Loucy (cell line): ENCODE measurements around the gene CUX1.
"Not testable (repeated sequence)": the region's sequence is repeated elsewhere in the genome, so short reads cannot be mapped to it uniquely, and the experiment has no call there.

Experiments
- H2AFZ ChIP-seq: fragments of 200-600 bp; sonication (generic); 2 replicates; pipeline ENCODE4 v1.6.0; 2016; ENCODE audit warnings: antibody characterized with exemption, mild to moderate bottlenecking, low read length, moderate library complexity
- H3F3A ChIP-seq: fragments of 200-600 bp; 2 replicates; pipeline ENCODE4 v1.6.0; 2016; ENCODE audit warnings: antibody characterized with exemption, low read depth, mild to moderate bottlenecking
- H3K27me3 ChIP-seq: fragments of 200-600 bp; sonication (generic); 2 replicates; pipeline ENCODE4 v1.6.1; 2014; ENCODE audit warnings: low read length, mild to moderate bottlenecking; ENCODE audit not compliant: insufficient read depth, poor library complexity, severe bottlenecking
- H3K36me3 ChIP-seq: fragments of 200-600 bp; sonication (generic); 2 replicates; pipeline ENCODE4 v1.6.1; 2016; ENCODE audit warnings: low read length; ENCODE audit not compliant: insufficient read depth
- H3K4me1 ChIP-seq: fragments of 200-600 bp; sonication (generic); 2 replicates; pipeline ENCODE4 v1.5.1; 2014; ENCODE audit warnings: low read length, mild to moderate bottlenecking; ENCODE audit not compliant: insufficient read depth, poor library complexity, severe bottlenecking
- H3K4me2 ChIP-seq: fragments of 200-600 bp; sonication (generic); 2 replicates; pipeline ENCODE4 v1.6.0; 2014; ENCODE audit warnings: antibody characterized with exemption, low read length, low read depth, mild to moderate bottlenecking; ENCODE audit not compliant: poor library complexity, severe bottlenecking
- H3K4me3 ChIP-seq: fragments of 200-600 bp; sonication (generic); 2 replicates; pipeline ENCODE4 v1.5.1; 2014; ENCODE audit warnings: low read length, mild to moderate bottlenecking, mixed read lengths; ENCODE audit not compliant: poor library complexity, severe bottlenecking
- H3K79me2 ChIP-seq: fragments of 200-600 bp; sonication (generic); 2 replicates; pipeline ENCODE4 v1.6.1; 2014; ENCODE audit warnings: low read length; ENCODE audit not compliant: insufficient read depth
- H3K9ac ChIP-seq: fragments of 200-600 bp; sonication (generic); 2 replicates; pipeline ENCODE4 v1.6.0; 2014; ENCODE audit warnings: mild to moderate bottlenecking, low read depth, low read length, moderate library complexity; ENCODE audit not compliant: poor library complexity, severe bottlenecking
- H3K9me2 ChIP-seq: fragments of 200-600 bp; sonication (generic); replicated peaks from 2 replicates; pipeline ENCODE4 v1.6.1; 2016; ENCODE audit warnings: low read depth, low read length, mixed read lengths
- H3K9me3 ChIP-seq: fragments of 200-600 bp; sonication (generic); 2 replicates; pipeline ENCODE4 v1.6.1; 2014; ENCODE audit warnings: mild to moderate bottlenecking, antibody characterized with exemption, low read length, low read depth; ENCODE audit not compliant: insufficient read depth
- H4K20me1 ChIP-seq: fragments of 200-600 bp; sonication (generic); 2 replicates; pipeline ENCODE4 v1.6.0; 2014; ENCODE audit warnings: antibody characterized with exemption, low read length, mild to moderate bottlenecking; ENCODE audit not compliant: insufficient read depth, poor library complexity, severe bottlenecking
- CTCF ChIP-seq: fragments of 200-600 bp; sonication (generic); conservative IDR thresholded peaks from 2 replicates; pipeline ENCODE4 v1.5.1; 2014; ENCODE audit warnings: mild to moderate bottlenecking, antibody characterized with exemption, low read length
- EZH2phosphoT487 ChIP-seq: fragments of 200-600 bp; IDR thresholded peaks from 2 replicates; pipeline ENCODE4 v1.6.1; 2018; ENCODE audit warnings: antibody characterized with exemption, mild to moderate bottlenecking, moderate library complexity, borderline replicate concordance

The CUX1 gene

GRCh38 chr7:102132209-102132752 lies 314.9 kb downstream of the CUX1 start:
- no peak overlapping the region for H2AFZ ChIP-seq
- no peak for TF ChIP-seq CTCF
- no peak for TF ChIP-seq EZH2phosphoT487

GRCh38 chr7:102138676-102139075 lies 321.2 kb downstream of the CUX1 start:
- no peaks in the 10 kb centered on the region for H3K79me2 ChIP-seq
- peaks cover 10% of the 10 kb centered on the region for H3K4me1 ChIP-seq
- no peaks in the 10 kb centered on the region for H3K27me3 ChIP-seq
- no peak for TF ChIP-seq EZH2phosphoT487
- no peak for TF ChIP-seq CTCF
- H2AFZ ChIP-seq, result no peak overlapping the region
- H4K20me1 ChIP-seq, result no peaks in the 10 kb centered on the region
- peaks cover 22% of the 10 kb centered on the region; the same call in 1 of the 2 replicates for H3K36me3 ChIP-seq
- no peaks in the 10 kb centered on the region for H3F3A ChIP-seq
- no peak overlapping the region for H3K4me3 ChIP-seq
- H3K9me3 ChIP-seq, result no peaks in the 10 kb centered on the region
- H3K4me2 ChIP-seq, result no peak overlapping the region
- H3K9me2 ChIP-seq, result no peaks in the 10 kb centered on the region
- H3K9ac ChIP-seq, result no peak overlapping the region

More at GRCh38 chr7:102132209-102132752, 314.9 kb downstream of the CUX1 start:
- Histone ChIP-seq H3F3A (no peaks in the 10 kb centered on the region), H3K4me1 (no peaks in the 10 kb centered on the region), H3K27me3 (no peaks in the 10 kb centered on the region), H3K9me3 (no peaks in the 10 kb centered on the region), H3K36me3 (peaks cover 24% of the 10 kb centered on the region; the same call in 1 of the 2 replicates), H3K9ac (no peak overlapping the region), H3K4me3 (no peak overlapping the region), H3K4me2 (no peak overlapping the region), H3K79me2 (no peaks in the 10 kb centered on the region), H3K9me2 (no peaks in the 10 kb centered on the region), H4K20me1 (no peaks in the 10 kb centered on the region)

- Histone ChIP-seq H3K36me3 (peaks cover 13% of the 10 kb centered on the region; the same call in 1 of the 2 replicates), H3K4me1 (peaks cover 10% of the 10 kb centered on the region), H3K79me2 (no peaks in the 10 kb centered on the region), H3K27me3 (no peaks in the 10 kb centered on the region), H4K20me1 (no peaks in the 10 kb centered on the region), H3K9me2 (no peaks in the 10 kb centered on the region), H3K9me3 (no peaks in the 10 kb centered on the region), H3K4me3 (no peak overlapping the region), H3K4me2 (peak overlapping the region; percentile 1), H3K9ac (no peak overlapping the region), H3F3A (no peaks in the 10 kb centered on the region), H2AFZ (no peak overlapping the region)
- no peak for TF ChIP-seq CTCF
- no peak for TF ChIP-seq EZH2phosphoT487
Observed at GRCh38 chr7:102140952-102141370, 323.5 kb downstream of the CUX1 start.

- not testable (repeated sequence) for H3K4me2 ChIP-seq, H3K4me3 ChIP-seq, H3K79me2 ChIP-seq, H3K9ac ChIP-seq, H3K4me1 ChIP-seq, H3K27me3 ChIP-seq, H3F3A ChIP-seq, H3K9me3 ChIP-seq, H3K9me2 ChIP-seq, H4K20me1 ChIP-seq, H2AFZ ChIP-seq
- H3K36me3 ChIP-seq, result peaks cover 16% of the 10 kb centered on the region; the same call in 1 of the 2 replicates
Observed at GRCh38 chr7:102142433-102142832, 325.0 kb downstream of the CUX1 start.
